Gastrocnemius medialis (tissue), 4 donors: ENCODE results near the gene ELF5.

Source experiments
- CTCF ChIP-seq, 5 experiments: fragments of 450-650 bp in 3 of 5; fragments of 200-600 bp in 2 of 5; sonication (generic) in 2 of 5; IDR thresholded peaks in 4 of 5; conservative IDR thresholded peaks in 1 of 5; 1 replicate in 4 of 5; 2 replicates in 1 of 5; pipeline ENCODE4 v1.5.1; 2016 to 2019; ENCODE audit warnings: antibody characterized with exemption in 5 of 5, mild to moderate bottlenecking in 3 of 5, moderate library complexity in 3 of 5
- POLR2A ChIP-seq, 2 donors: fragments of 450-650 bp; IDR thresholded peaks; one replicate each; pipeline ENCODE4 v1.6.1; 2017; ENCODE audit warnings: antibody characterized with exemption in 2 of 2, mild to moderate bottlenecking in 2 of 2, moderate library complexity in 2 of 2

DNA sequence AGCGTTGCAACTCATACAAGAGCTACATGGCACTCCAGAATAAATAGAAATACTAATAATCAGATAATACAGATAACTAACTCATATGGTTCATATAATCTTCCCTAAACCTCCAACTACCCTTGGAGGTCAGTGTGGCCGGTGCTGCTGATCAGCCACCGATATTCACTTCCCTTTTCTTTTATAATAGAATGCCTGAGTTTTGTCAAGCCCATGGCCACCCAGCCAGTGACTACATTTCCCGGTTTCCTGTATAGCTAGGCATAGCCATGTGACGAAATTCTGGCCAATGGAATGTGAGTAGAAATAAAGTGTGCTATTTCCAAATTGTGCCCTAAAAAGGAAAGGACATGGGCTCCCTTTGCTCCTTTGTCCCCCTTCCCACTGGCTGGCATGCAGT, 80.8 kb downstream of the ELF5 start:
- TF ChIP-seq POLR2A (IDR thresholded peaks at IDR 0.05) = no peak
- no peak for TF ChIP-seq CTCF (IDR thresholded peaks at IDR 0.05 in 4 of 5, conservative IDR thresholded peaks at IDR 0.05 in 1 of 5)
